ENCODE results near the gene ODF2.

DNA sequence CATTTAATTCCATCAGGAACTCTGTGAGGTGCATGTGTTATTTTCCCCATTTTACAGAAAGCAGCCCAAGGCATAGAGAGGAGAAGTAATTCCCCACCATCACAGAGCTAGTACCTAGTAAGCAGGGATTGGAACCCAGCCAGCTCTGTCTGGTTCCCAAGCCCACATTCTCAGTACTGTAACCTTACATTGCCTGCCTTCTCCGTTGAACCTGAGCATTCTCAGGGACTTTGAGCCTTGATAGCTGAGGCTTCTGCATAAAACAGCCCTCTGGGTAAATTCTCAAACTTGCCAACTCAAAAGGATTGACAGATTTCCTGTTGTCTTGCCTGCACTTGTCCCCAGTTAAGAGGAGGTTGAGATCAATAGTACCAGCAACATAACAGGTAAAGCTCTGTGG, 39.5 kb downstream of the ODF2 start:
- no peak for TF ChIP-seq POLR2A (IDR thresholded peaks at IDR 0.05; ENCODE audit: extremely low read depth, insufficient read length)
- TF ChIP-seq, protein P1, sequence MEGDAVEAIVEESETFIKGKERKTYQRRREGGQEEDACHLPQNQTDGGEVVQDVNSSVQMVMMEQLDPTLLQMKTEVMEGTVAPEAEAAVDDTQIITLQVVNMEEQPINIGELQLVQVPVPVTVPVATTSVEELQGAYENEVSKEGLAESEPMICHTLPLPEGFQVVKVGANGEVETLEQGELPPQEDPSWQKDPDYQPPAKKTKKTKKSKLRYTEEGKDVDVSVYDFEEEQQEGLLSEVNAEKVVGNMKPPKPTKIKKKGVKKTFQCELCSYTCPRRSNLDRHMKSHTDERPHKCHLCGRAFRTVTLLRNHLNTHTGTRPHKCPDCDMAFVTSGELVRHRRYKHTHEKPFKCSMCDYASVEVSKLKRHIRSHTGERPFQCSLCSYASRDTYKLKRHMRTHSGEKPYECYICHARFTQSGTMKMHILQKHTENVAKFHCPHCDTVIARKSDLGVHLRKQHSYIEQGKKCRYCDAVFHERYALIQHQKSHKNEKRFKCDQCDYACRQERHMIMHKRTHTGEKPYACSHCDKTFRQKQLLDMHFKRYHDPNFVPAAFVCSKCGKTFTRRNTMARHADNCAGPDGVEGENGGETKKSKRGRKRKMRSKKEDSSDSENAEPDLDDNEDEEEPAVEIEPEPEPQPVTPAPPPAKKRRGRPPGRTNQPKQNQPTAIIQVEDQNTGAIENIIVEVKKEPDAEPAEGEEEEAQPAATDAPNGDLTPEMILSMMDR (IDR thresholded peaks at IDR 0.05; ENCODE audit: low read depth, low read length): no peak
- TF ChIP-seq, protein P2, sequence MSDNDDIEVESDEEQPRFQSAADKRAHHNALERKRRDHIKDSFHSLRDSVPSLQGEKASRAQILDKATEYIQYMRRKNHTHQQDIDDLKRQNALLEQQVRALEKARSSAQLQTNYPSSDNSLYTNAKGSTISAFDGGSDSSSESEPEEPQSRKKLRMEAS (IDR thresholded peaks at IDR 0.05; ENCODE audit: low read depth, low read length): no peak

Data from NB4 (cell line).